Stimulated activated CD4-positive, alpha-beta T cell treated with anti-CD3 and anti-CD28 coated beads, Interleukin-2, amount 100 ng/mL, for 24 hours (primary cell): ENCODE measurements around the gene LYG1.

Source experiments
- DNase-seq, 2 donors: peaks; one replicate each; pipeline ENCODE4 v3.0.0-alpha.2; 2020

LYG1 gene

GRCh38 chr2:99261242-99261641 lies 39.8 kb downstream of the LYG1 start:
- DNase-seq, result no peak

- DNase-seq, result no peak
Measured at GRCh38 chr2:99260184-99260583, 40.8 kb downstream of the LYG1 start.

GRCh38 chr2:99259465-99259864 lies 41.5 kb downstream of the LYG1 start:
- DNase-seq, result no peak

GRCh38 chr2:99256677-99257076 lies 44.3 kb downstream of the LYG1 start:
- DNase-seq, result no peak

- DNase-seq, result no peak
Measured at GRCh38 chr2:99255491-99256318, 45.3 kb downstream of the LYG1 start, which contains the start of gene LYG2. Gene LYG2 (minus strand): TSS chr2:99255666. CDS start chr2:99254260, 1,406 bp downstream.

- no peak for DNase-seq
Measured at GRCh38 chr2:99249951-99250350, 51.0 kb downstream of the LYG1 start.

GRCh38 chr2:99242151-99242550 lies 58.8 kb downstream of the LYG1 start:
- DNase-seq, result no peak

- no peak for DNase-seq
Measured at GRCh38 chr2:99240431-99240830, 60.6 kb downstream of the LYG1 start.

- no peak for DNase-seq
Measured at GRCh38 chr2:99238599-99238998, 62.4 kb downstream of the LYG1 start.
